GM12873 (cell line): ENCODE measurements around the gene RAC2.

Source experiments
- TF ChIP-seq, protein P1 (sequence below): IDR thresholded peaks from 2 replicates; pipeline ENCODE4 v1.5.1; 2012; ENCODE audit warnings: low read depth, mild to moderate bottlenecking, moderate library complexity, low read length, control low read depth; ENCODE audit not compliant: insufficient read depth; ENCODE audit errors: missing control alignments

RAC2 gene

DNA sequence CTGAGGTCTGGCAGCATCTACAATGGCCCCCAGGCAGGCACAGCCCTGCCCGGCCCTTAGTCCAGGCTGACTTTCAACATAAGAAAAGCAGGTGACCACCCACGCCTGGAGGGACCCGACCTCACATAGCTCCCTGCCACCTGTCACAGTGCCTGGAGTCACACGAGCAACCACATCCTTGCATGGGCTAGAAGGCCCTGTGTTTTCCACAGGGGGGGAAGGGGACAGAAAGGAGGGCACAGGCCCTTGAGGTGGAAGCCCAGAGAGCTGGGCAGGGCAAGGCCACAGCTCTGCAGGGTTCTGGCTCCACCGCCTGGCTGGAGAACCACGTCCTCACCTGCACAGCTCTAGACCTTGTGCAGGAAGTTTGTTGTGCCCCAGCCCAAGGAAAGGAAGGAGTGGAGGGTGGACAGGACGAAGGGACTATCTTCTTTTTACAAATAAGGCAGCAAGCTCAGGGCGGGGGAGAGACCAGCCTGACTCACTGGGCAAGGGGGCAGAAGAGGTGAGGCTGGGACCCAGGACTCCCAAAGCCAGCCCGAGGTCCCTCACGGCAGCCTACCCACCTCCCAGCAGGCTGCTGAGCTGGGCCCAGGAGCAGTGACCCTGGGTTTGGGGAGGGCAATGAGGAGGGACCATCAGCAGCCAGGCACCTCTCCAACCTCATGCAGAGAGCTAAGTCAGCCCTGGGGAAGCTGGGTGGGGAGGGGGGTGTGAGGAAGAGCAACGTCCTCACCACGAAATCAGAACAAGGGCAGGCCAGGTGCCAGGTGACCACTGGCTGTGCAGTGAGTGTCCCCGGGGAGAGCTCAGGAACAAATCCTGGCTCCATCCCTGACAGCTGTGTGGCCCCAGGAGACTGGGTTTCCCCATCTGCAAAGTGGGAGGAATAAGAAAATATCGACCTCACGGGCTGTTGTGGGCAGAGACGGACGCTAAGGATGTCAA is 60.4 kb downstream of the RAC2 start:
- TF ChIP-seq, protein P1, sequence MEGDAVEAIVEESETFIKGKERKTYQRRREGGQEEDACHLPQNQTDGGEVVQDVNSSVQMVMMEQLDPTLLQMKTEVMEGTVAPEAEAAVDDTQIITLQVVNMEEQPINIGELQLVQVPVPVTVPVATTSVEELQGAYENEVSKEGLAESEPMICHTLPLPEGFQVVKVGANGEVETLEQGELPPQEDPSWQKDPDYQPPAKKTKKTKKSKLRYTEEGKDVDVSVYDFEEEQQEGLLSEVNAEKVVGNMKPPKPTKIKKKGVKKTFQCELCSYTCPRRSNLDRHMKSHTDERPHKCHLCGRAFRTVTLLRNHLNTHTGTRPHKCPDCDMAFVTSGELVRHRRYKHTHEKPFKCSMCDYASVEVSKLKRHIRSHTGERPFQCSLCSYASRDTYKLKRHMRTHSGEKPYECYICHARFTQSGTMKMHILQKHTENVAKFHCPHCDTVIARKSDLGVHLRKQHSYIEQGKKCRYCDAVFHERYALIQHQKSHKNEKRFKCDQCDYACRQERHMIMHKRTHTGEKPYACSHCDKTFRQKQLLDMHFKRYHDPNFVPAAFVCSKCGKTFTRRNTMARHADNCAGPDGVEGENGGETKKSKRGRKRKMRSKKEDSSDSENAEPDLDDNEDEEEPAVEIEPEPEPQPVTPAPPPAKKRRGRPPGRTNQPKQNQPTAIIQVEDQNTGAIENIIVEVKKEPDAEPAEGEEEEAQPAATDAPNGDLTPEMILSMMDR = no peak

DNA sequence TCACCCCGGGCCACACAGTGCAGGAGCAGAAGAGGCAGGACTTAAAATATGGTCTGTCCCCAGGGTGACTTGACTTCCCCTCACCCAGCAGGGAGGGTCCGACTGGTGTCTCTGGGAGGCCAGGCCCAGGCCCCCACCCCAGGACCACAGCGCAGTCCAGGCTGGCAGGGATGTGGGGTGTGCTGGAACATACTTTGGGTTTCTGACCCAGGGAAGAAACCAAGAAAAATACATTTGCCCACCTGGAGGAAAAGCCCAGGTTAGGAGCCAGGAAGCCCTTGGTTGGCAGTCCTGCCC is 61.2 kb downstream of the RAC2 start:
- TF ChIP-seq, protein P1 = no peak

DNA sequence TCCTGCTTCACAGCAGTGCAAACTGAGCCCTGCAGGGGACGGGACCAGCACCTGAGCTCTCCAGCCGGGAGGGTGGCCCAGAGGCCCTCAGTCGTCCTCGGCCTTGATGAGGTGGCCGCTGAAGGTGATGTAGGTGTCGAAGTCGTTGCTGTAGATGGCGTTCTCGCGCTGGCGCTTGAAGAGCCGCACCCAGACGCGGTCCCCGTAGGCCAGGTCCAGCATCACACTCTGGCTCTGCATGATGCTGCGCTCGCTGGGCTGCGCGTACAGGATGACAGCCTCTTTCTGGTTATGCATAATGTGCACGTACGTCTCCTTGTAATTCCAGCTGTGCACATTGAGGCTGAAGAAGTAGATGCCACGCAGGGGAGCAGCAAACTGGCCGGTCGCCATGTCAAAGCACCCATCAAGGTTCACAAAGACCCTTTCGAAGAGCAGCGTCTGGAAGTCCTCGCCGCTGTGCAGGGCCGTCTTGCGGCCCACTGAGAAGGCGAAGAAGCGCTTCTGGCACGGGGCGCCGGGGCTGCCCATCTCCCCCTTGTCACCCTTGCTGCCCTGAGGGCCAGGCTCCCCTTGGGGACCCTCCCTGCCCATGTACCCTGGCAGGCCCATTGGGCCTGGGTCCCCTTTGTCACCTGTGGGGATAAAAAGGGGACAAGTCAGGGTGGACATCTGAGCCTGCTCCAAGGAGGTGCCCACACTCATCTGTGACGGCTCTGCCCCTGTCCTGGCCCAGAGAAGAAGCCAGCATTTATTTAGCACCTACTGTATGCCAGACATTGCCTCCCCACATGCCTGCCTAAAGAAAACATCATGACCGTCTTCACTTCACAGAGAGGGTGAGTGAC is 61.7 kb downstream of the RAC2 start:
- TF ChIP-seq, protein P1 = no peak

DNA sequence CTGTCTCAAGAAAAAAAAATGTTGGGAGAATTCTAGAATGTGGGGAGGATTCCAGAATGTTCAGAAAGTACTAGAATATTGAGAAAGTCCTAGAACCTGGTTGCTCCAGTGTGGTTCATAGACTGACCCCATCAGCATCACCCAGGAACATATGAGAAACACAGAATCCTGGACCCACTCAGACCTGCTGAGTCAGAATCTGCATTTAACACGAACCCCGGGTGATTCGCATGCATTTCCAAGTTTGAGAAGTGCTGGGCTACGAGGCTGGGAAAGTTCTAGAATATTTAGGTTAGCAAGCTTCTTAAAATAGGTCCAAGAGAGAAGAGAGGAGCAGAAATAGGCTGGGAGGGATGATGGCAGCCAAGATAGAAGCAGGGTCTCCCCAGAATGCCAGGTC is 62.4 kb downstream of the RAC2 start:
- TF ChIP-seq, protein P1 = no peak

DNA sequence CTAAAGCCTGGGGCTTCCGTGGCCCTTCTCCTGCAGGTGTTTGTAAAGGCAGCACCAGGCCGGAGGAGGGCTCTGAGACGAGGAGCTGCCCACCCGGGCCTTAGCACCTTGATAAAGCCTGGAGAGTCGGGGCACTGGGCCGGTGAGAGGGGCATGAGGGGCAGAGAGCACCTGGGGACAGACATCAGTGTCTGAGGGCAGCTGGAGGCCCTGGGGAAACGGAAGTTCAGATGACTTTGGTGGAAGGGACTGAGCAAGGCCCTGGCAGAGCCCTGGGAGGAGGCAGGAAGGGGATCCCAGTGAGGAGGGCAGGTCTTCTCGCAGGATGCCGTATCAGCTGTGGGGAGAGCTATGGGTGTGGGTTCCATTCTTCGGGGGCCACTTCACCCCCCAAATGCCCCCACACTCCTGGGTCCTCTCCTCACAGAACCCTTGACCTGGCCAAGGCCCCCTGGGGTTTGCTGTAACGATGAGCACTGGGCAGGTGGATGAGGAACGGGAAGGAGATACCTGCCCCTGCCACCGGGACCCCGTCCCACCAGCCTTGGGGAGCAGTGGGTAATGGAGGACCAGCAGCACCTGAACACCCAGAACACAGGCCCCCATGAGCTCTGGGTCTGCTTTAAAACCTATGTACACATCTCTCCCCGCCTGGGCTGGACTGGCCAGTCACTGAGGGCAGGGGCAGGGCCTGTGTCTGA is 63.4 kb downstream of the RAC2 start:
- TF ChIP-seq, protein P1 = no peak

DNA sequence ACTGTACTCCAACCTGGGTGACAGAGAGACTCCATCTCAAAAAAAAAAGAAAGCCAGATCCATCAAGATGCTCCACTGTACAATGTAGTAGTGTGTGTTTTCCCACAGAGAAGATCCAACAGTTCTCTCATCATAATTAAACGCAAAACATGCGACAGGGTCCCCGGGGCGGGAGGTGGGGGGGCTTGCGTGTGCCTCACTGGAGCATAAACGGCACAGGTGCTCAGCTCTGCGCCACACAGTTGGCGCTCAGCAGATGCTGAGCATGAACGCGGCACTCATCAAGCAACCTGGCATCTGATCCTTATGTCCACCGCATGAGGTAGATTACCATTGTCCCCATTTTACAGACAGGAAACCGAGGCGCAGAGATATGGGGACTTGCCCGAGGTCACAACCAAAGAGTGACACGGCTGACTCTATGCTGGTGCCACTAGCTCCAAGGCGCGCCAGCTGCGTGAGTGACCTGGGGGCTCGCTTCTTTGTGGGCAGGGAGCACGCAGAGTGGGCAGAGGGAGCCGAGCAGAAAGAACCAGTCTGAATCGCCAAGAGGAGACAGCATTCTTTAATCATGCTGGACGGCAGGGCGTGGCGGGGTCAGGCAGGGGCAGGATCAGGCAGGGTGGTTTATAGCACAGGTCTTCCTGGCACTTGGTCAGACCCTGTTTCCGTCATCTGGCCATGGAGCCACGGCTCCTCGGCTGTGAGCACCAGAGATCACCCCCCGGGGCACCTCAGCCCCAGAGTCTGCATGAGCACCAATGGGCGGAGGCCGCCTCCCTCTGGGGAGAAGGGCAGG is 64.2 kb downstream of the RAC2 start:
- TF ChIP-seq, protein P1 = no peak
